HEK293T (cell line): ENCODE results near the gene ZNF74.
"Not testable (repeated sequence)": the region's sequence is repeated elsewhere in the genome, so short reads cannot be mapped to it uniquely, and the experiment has no call there.

ENCODE experiments used
- CTCF ChIA-PET: fragments of 350-600 bp; formaldehyde crosslinking; extraction: SDS; loops from one replicate; lab custom pipeline; 2021; ENCODE audit warnings: antibody characterized with exemption, inconsistent platforms; lab: Yijun Ruan, JAX
- POLR2A ChIA-PET: fragments of 350-600 bp; formaldehyde crosslinking; extraction: SDS; loops from one replicate; lab custom pipeline; 2020; ENCODE audit warnings: antibody characterized with exemption, inconsistent platforms; lab: Yijun Ruan, JAX
- DNase-seq: peaks from one replicate; pipeline ENCODE4 v3.0.0; 2012; ENCODE audit warnings: mixed read lengths; ENCODE audit errors: extremely low spot score
- ARNT ChIP-seq: fragments of 450-650 bp; IDR thresholded peaks from 2 replicates; pipeline ENCODE4 v1.6.1; 2017; ENCODE audit warnings: mild to moderate bottlenecking
- BHLHE40 ChIP-seq: fragments of 450-650 bp; IDR thresholded peaks from 2 replicates; pipeline ENCODE4 v1.6.1; 2016; ENCODE audit warnings: mild to moderate bottlenecking, moderate library complexity, borderline replicate concordance
- CTBP1 ChIP-seq: fragments of 450-650 bp; IDR thresholded peaks from 2 replicates; pipeline ENCODE4 v1.6.1; 2016; ENCODE audit warnings: borderline replicate concordance
- ELF4 ChIP-seq: fragments of 450-650 bp; IDR thresholded peaks from 2 replicates; pipeline ENCODE4 v1.6.1; 2017; ENCODE audit warnings: antibody characterized with exemption
- FOXA1 ChIP-seq: fragments of 450-650 bp; IDR thresholded peaks from 2 replicates; pipeline ENCODE4 v1.6.1; 2016; ENCODE audit warnings: mild to moderate bottlenecking
- FOXK2 ChIP-seq: fragments of 450-650 bp; IDR thresholded peaks from 2 replicates; pipeline ENCODE4 v1.6.1; 2016; ENCODE audit warnings: mild to moderate bottlenecking
- FOXM1 ChIP-seq: fragments of 450-650 bp; IDR thresholded peaks from 2 replicates; pipeline ENCODE4 v1.6.1; 2017; ENCODE audit warnings: mild to moderate bottlenecking, borderline replicate concordance
- HDGF ChIP-seq: fragments of 450-650 bp; IDR thresholded peaks from 2 replicates; pipeline ENCODE4 v1.6.1; 2017; ENCODE audit warnings: antibody characterized with exemption, borderline replicate concordance
- L3MBTL2 ChIP-seq: fragments of 450-650 bp; conservative IDR thresholded peaks from 2 replicates; pipeline ENCODE4 v1.6.1; 2016; ENCODE audit warnings: mild to moderate bottlenecking
- LEF1 ChIP-seq: fragments of 450-650 bp; IDR thresholded peaks from 2 replicates; pipeline ENCODE4 v1.6.1; 2017; ENCODE audit warnings: mild to moderate bottlenecking, borderline replicate concordance
- NFRKB ChIP-seq: fragments of 450-650 bp; IDR thresholded peaks from 2 replicates; pipeline ENCODE4 v1.6.1; 2016; ENCODE audit warnings: mild to moderate bottlenecking, moderate library complexity
- SP1 ChIP-seq: fragments of 450-650 bp; IDR thresholded peaks from 2 replicates; pipeline ENCODE4 v1.6.1; 2017
- SUZ12 ChIP-seq: fragments of 450-650 bp; IDR thresholded peaks from 2 replicates; pipeline ENCODE4 v1.6.1; 2016; ENCODE audit warnings: mild to moderate bottlenecking
- TARDBP ChIP-seq: fragments of 450-650 bp; IDR thresholded peaks from 2 replicates; pipeline ENCODE4 v1.6.1; 2016
- ZNF384 ChIP-seq: fragments of 450-650 bp; IDR thresholded peaks from 2 replicates; pipeline ENCODE4 v1.6.1; 2016
- TF ChIP-seq, protein P1 (sequence below): fragments of 450-650 bp; IDR thresholded peaks from 2 replicates; pipeline ENCODE4 v1.6.1; 2016

ZNF74 gene

DNA sequence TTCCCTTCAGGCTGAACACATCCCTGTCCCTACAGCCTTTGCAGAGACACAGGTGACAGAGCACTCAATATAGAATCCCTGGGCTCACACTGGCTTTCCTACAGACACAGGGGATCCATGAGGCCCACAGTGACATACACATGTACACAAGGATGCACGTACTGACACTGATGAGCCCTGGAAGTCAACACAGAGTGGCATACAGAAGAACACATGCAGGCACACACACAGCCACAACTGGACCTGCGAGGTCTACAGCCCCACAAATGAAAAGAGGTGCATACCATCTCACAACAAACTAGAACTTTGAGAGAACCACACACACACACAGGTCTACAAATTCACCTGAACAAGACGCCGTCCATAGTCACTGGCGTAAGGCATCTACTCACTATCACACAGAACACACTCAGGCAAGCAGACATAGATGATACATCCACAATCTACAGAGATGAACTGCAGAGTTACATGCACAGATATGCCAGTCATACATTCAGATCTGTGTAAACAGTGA lies 3.5 kb upstream of the ZNF74 start:
- ChIA-PET POLR2A (no interaction called here), CTCF (no interaction called here)
- TF ChIP-seq FOXA1 (no peak), ELF4 (no peak)
- DNase-seq = no peak

DNA sequence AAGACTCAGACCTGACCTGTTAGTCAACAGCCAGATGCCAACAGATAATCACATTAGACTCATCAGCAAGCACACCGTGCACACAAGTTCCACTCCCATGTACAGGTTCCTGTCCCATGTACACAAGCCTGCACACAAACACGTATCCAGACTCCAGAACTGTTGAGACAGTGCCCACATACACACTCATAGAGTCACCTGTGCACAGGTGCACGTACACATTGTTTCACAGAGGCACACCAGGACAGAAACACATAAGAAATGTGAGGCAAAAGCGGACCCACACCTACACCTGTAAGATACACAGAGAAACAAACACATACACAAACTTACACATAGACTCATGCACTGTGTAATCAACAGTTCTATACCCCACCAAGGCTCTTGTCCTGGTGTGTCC lies 2.7 kb upstream of the ZNF74 start:
- DNase-seq = no peak
- POLR2A ChIA-PET = no interaction called here
- CTCF ChIA-PET = no interaction called here
- TF ChIP-seq ELF4 (no peak), L3MBTL2 (no peak), FOXA1 (no peak), SP1 (no peak), ARNT (no peak), NFRKB (no peak), CTBP1 (no peak), ZNF384 (no peak), BHLHE40 (no peak), SUZ12 (no peak), LEF1 (no peak), HDGF (no peak), FOXM1 (no peak), TARDBP (no peak), FOXK2 (no peak)
- TF ChIP-seq, protein P1, sequence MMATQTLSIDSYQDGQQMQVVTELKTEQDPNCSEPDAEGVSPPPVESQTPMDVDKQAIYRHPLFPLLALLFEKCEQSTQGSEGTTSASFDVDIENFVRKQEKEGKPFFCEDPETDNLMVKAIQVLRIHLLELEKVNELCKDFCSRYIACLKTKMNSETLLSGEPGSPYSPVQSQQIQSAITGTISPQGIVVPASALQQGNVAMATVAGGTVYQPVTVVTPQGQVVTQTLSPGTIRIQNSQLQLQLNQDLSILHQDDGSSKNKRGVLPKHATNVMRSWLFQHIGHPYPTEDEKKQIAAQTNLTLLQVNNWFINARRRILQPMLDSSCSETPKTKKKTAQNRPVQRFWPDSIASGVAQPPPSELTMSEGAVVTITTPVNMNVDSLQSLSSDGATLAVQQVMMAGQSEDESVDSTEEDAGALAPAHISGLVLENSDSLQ = no peak

DNA sequence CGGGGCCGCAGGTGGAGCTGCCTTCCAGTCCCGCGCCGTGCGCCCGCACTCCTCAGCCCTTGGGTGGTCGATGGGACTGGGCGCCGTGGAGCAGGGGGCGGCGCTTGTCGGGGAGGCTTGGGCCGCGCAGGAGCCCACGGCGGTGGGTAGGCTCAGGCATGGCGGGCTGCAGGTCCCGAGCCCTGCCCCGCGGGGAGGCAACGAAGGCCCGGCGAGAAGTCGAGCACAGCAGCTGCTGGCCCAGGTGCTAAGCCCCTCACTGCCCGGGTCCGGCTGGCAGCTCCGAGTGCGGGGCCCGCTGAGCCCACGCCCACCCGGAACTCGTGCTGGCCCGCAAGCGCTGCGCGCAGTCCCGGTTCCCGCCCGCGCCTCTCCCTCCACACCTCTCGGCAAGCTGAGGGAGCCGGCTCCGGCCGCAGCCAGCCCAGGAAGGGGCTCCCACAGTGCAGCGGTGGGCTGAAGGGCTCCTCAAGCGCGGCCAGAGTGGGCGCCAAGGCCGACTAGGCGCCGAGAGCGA lies 1.5 kb upstream of the ZNF74 start:
- DNase-seq, CTCF ChIA-PET: not testable (repeated sequence)
- POLR2A ChIA-PET = interaction anchor here (1.6 to 4.2 kb wide), 3 partner anchors 11 to 73 kb away, joined by 16 to 25 read pairs (median 18); partner anchors contain the start of gene DGCR6L

DNA sequence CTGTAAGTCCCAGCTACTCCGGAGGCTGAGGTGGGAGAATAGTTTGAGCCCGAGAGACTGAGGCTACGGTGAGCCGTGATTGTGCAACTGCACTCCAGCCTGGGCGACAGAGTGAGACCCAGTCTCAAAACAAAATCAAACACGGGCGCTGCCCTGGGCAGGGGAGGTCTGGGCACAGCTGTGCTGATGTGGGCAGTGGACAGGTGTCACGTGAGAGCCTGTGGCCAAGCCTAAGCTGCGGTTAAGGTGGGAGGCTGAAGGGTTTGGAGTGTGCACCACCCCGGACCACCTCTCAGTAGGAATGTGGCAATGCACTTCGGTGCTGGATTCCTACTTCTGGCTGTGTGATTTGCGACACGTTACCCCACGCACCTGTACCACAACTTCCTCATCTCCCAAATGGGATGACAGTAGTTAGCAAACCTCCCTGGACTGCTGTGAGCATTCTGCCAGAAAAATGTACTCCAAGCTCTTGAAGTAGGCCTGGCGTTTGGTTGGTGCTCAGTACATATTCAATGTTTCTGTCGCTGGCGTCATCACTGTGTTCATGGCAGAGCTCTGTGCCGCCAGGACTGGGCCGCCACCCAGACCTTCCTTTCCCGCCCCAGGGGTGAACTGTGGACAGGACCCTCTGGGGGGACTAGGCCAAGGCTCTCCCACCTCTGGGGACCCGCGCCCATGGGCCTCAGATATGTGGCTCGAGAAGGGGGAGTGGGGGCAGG lies 807 bp upstream of the ZNF74 start:
- ChIA-PET POLR2A (interaction anchor here (0.7 to 4.2 kb wide), 14 partner anchors 11 to 139 kb away, joined by 3 to 25 read pairs (median 4); partner anchors contain the start of gene DGCR6L), CTCF (no interaction called here)
- TF ChIP-seq L3MBTL2 (peak; percentile 45; the same call in 1 of the 2 replicates), ARNT (no peak)
- no peak for DNase-seq

DNA sequence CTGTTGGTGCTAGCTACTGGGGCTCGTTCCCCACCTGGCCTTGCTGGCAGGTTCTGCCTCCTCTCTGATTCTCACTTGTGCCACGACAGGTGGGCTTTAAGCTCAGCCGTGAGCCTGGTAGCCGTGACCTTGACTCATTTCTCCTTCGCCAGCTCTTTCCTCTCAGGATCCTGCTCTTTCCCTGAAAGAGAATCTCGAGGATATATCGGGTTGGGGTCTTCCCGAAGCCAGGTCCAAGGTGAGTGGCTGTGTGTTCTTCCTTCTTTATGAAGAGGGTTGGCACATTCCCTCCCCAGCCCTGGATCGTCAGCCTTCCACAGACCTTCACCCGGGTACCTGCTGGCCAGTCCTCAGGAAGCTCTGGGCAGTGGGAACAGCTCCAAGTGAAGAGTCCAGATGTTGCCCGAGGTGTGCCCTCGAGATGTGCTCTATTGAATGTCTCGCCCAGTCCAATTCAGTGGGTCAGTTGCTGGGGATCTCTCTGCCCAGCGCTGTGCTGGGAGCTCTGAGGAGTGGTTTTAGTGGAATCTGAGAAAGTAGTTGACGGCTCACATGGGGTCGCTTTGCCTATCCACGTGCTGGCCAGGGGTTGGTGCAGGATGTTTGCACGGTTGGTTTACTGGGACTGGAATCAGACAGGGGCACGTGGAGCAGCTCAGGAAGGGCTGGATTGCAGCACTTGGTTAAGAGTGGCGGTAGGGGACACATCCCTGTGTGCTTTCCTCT lies 1.4 kb downstream of the ZNF74 start:
- no peak for DNase-seq
- ChIA-PET POLR2A (interaction anchor here (0.6 to 4.2 kb wide), 5 partner anchors 9 to 206 kb away, joined by 3 to 25 read pairs (median 4); partner anchors contain the start of gene DGCR6L), CTCF (interaction anchor here (0.6 to 0.7 kb wide), 2 partner anchors 79 to 1337 kb away, joined by 3 read pairs; no protein-coding TSS in a partner anchor)
- TF ChIP-seq NFRKB (no peak), TARDBP (no peak), FOXM1 (no peak), HDGF (no peak), BHLHE40 (no peak), ARNT (no peak)
- TF ChIP-seq, protein P1 = no peak

DNA sequence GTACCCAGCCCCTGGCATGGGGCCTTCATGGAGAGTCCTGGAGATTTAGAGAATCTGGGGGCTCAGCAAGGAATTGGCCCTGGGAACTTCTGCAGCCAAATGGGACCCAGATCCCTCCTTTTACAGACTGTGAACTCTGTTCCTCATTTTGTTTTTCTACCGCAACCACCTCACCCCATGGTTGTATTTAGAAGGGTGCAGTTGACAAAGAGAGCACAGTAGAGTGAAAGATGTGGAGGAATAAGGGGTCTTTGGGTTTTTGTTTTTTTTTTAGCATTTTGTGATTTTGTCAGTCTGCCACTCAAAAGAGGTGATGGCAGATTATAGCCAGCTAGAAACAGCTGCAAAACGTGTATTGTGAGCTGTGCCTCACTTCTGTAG lies 1.9 kb downstream of the ZNF74 start:
- ChIA-PET CTCF (interaction anchor here (0.7 kb wide), 1 partner anchor 79 kb away, joined by 3 read pairs; no protein-coding TSS in a partner anchor), POLR2A (interaction anchor here (0.6 to 4.2 kb wide), 2 partner anchors 76 to 205 kb away, joined by 3 to 25 read pairs; partner anchors contain the start of gene DGCR6L)
- no peak for DNase-seq
- TF ChIP-seq, protein P1 = no peak
- no peak for TF ChIP-seq FOXA1
- TF ChIP-seq SP1 = no peak
- TF ChIP-seq L3MBTL2 = no peak
- TF ChIP-seq HDGF = no peak
- TF ChIP-seq TARDBP = no peak
- TF ChIP-seq FOXM1 = no peak
- no peak for TF ChIP-seq FOXK2
- TF ChIP-seq BHLHE40 = no peak
- no peak for TF ChIP-seq SUZ12
- no peak for TF ChIP-seq CTBP1
- no peak for TF ChIP-seq ZNF384
- TF ChIP-seq ELF4 = no peak
- TF ChIP-seq NFRKB = no peak
- TF ChIP-seq LEF1 = no peak
- no peak for TF ChIP-seq ARNT
